NCI-H774 (cell line): ENCODE data around the gene SNED1.

Experiments
- DNase-seq: peaks from one replicate; lab custom pipeline; 2025; lab: John Stamatoyannopoulos, UW

Gene SNED1

DNA sequence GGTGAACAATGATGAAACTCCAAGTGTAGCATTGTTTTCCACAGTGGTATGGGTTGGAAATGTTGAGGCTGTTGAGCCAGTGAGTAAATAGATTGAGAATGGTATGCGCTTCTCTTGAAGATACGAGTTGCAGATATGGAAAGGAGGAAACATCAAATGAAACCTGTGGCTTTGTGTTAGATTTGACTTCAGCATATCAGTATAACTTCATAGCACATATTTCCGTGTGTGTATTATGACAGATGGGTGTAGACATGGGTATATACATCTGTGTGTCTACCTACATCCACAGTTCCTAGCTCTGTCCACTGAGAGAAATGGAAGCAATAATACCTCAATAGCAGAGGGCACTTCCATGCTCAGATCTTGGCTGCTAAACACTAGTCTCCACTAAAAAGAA lies 8.0 kb downstream of the SNED1 start:
- DNase-seq, result no peak

DNA sequence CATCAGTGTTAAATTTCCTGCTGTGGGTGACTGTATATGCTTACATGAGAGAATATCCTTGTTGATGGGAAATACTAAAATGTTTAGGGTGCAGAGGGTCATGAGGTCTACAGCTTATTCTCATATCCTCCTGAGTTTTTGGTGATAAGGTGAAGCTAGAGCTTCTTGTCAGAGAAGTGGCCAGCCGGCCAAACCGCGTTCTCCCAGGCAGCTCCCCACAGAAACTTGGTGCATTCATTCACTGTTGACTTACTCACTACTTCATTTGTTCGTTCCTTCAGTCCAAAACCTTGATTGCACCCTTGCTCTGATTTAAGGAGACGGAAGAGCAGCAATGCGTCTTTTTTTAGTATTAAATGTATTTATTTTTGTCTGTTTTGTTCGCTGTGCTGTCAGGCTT lies 8.7 kb downstream of the SNED1 start:
- DNase-seq, result no peak

DNA sequence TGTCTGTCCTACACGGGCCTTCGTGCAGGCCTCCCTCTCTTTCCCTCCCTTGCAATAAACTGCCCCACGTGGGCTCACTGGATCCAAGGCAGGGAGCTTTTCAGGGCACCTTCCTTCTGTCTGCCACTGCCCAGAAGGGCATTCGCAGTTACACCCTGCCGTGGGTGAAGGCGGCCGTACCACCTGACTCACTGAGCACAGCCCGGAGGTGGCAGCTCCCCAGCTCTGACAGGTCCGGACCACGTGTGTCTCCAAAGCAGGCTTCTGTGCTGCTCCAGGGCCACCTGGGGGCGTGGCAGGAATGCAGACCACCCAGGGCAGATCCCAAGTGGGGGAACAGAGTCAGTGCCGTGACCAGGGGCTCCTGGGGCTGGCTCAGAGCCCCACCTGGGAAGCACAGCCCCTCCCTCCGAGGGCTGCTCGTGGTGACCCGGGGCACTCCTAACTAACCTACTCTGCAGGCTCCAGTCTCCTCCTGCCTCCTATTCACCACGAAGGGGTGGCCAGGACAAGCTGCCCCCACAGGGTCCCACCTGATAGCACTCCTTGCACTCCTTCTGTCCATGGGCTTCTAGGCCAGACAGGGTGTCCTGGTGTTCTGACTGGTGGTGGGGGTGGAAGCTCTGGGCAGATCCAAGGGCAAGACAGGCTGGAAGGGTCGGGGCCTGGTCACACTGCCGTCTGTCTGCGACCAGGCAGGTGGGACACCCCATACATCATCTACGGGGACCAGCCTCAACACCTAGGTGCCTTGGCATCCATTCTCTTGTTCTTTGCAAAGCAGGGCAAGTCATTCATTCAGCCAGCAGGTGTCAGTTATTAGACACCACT lies 9.7 kb downstream of the SNED1 start:
- DNase-seq, result no peak

DNA sequence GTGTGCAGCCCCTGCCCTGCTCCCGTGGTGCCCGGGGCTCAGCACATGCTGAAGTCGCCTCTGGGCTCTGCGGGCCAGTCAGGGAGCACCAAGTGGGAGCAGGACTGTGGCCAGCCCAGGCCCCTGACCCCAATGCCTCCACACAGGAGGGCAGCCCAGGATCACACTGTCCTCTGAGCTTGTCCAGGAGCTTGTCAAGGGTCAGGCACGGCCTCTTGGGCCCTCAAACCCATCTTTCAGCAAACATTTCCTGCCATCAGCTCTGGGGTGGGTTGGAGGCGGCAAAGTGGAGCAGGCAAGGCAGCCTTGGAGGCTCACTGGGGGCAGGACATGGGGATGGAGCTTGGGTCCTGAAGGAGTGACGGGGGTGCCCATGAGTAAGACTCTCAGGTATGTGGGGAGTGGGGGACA lies 10.3 kb downstream of the SNED1 start:
- DNase-seq, result no peak

DNA sequence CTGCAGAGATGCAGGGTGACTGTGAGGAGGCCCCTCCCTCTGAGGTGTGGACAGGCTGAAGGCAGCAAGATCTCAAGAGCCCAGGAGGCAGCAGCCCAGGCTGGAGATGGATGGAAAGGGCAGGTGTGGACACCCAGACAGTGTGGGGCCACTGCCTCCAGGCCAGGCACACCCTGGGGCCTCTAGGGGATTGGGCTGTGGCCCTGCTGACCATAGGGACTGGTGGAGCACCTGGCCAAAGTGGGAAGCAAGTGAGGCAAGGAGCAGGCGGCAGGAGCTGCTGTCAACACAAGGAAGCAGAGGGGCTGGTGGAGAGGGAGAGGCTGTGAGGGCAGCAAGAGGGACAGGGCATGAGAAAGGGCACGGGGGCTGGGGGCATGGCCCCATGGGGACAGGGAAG lies 10.8 kb downstream of the SNED1 start:
- no peak for DNase-seq

DNA sequence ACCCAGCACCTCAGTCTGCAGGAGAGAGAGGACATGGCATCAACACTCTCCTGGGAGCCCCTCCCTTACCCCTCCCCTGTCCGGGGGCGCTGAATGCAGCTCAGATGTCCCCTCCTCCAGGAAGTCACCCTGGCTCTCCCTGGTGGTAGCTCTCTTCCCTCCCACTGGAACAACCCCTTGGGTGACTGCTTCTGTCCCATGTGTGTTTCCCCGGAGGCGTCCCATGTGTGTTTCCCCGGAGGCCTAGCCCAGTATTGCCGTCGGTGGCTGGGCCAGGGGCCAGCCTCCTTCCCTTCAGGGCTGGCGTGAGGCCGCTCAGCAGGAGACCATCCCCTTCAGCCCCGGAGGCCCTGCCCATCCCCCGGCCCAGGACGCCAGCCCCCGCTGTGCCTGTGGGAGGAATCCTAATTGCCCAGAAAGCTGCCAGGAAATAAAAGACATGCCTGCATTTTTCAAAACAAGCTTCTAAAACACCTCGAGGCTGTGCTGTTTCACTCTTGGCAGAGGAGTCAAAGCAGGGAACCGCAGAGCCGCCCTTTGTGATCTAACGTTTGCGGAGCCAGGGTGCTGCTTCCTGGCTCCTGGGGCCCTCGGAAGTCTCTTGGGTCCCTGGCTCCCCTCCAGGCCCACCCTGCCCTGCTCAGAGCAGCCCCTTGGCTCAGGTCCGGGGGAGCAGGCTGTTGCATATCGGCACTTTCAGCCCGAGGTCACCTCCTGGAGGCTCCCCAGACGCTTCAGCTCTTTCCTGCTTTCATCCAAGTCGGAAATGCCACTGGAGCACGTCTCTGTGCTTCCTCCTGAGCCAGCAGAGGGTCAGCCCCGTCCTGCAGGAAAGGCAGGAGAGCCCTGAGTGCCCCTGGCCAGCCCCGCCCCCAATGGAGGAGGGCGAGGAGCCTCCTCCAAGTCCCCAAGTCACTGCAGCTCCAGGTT lies 11.4 kb downstream of the SNED1 start:
- no peak for DNase-seq

DNA sequence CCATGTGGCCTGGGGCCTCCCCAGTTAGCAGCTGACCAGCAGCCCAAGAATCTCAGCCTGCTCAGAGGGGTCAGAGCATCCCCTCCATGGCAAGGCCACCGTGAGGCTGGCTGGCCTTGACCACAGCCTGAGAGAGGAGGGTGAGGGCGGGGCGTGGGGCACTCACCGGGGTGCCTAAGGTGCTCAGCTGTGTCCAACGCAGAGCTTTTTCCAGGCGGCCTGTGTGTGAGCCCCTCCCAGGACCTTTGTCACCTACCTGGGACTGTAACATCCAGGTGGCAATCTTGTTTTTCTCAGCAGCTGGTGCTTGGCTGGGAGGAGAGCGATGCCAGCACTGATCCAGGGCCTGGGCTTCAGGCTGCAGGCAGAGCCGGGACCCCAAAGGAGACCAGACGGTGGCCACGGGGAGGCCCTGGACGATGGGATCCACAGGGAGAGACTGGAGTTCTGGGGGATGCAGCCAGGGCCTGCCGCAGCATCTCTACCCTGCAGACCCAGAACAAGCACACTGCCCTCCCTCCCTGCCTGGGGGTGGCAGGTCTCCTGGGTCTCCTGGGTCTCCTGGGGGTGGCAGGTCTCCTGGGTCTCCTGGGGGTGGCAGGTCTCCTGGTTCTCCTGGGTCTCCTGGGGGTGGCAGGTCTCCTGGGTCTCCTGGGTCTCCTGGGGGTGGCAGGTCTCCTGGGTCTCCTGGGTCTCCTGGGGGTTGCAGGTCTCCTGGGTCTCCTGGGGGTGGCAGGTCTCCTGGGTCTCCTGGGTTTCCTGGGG lies 12.3 kb downstream of the SNED1 start:
- DNase-seq, result no peak

DNA sequence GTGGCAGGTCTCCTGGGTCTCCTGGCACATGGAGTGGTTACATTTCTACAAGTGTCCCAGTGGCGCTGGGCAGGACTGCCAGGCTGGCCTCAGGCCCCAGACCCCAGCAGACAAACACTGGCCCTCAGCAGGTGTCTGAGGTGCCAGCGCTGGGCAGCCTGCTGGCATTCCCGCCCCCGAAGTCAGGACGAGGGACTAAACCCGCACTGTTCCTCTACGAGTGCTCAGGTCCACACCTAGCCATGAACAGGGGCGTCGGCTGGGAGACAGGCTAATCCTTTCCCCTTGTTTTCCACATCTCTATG lies 12.8 kb downstream of the SNED1 start:
- DNase-seq, result no peak

DNA sequence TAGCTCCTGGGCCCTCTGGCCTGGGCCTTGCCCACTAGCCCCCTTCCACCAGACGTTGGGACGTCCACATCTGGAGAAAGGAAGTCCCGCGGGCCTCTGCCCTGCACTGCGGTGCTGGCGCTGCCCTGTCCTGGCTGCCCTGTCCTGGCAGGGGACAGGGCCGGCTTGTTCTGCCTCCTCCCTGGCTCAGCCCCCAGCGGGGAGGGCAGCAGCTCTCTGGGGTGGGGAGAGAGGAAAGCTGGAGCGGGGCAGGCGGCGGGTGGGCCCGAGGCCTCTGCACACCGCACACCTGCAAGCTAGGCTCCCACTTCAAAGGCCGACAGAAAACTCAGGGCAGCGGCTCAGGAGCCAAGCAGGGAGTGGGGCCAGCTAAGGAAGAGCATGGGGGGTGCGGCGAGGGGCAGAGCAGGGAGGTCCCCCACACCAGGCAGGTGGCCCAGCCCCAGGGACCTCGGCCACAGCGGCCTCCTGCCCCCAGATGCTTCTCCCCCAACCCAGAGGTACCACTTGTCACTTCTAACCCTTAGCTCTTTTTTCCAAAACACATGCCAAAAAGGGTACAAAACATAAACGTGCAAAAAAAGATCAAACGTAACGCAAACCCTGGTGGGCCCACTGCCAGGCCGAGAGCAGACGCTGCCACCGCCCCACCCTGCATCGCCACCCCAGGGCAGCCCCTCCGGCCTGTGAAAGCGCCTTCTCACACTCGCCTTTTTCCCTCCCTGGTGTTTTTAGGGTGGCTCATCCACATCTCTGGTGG lies 13.5 kb downstream of the SNED1 start:
- no peak for DNase-seq

DNA sequence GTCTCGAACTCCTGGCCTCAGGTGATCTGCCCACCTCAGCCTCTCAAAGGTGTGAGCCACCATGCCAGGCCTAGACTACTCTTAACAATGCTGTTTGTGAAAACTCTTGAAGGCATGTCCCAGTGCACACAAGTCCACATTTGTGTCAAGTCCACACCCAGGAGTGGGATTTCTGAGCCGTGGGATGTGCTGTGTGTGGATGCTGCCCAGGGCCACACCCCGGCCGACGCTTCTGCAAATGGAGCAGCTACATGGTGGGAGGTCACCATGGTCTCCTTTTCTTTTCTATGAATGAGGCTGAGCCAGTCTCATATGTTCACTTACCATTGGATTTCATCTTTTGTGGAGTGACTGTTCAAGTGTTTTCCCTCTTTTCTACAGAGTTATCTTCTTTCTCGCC lies 15.8 kb downstream of the SNED1 start:
- no peak for DNase-seq

DNA sequence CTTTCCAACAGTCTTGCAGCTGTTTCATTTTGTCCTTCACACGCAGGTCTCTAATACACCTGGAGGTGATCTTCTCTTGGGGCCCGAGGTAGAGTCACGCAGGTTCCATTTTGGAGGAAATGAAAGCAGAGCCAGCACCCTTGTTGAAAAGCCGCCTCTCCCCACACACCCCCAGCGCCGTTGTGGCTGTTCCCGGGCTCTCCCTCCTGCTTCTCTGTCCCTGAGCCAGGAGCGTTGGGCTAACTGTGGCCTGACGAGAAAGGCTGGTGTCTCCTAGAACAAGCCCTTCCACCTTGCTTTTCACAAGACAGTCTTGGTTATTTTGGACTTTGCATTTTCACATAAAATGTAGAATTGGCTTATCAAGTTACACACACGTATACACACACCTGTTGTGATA lies 16.3 kb downstream of the SNED1 start:
- DNase-seq, result no peak

DNA sequence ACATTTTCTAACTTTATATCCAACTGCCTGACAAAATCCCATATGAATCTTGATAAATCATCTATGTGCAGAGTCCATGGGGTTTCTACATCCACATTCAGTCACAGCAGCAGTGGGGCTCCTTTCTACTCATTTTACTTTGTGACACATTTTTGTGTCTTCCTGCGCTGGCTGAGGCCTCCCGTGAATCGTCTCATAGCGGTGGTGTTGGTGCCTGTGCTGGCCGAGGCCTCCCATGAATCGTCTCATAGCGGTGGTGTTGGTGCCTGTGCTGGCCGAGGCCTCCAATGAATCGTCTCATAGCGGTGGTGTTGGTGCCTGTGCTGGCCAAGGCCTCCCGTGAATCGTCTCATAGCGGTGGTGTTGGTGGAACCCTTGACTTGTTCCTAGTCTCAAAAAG lies 17.0 kb downstream of the SNED1 start:
- DNase-seq, result no peak

DNA sequence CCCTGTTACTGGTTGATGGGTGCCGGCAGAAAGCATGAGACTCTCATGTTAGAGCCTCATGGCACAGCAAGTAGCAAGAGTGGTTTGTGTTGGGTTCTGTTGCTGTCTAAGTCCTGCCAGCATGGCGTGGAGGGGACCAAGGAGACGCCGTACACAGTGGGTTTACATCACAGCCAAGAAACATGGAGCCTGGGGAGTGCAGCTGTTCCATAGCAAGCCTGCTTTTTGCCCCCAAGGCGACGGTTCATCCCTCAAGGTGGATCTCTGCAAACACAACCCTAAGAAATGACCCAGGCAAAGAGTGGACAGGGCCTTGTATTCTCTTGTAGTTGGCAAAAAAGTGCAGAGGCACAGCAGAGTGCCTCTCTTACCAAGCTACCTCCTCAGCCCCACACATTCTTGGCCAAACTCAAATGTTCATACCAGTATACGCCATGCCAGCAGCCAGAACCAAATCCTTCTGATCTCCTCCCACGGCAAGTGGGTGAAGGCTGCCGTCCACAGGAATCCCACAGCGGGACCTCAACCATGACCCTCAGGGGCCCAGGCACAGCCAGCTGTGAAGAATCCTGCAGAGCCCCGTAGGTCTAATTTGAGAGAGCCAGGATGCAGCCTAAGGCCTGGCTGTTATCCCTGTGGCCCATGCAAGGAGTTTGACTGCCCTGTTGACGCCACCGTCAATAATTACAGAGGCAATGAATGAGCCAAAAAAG lies 19.0 kb downstream of the SNED1 start:
- no peak for DNase-seq

DNA sequence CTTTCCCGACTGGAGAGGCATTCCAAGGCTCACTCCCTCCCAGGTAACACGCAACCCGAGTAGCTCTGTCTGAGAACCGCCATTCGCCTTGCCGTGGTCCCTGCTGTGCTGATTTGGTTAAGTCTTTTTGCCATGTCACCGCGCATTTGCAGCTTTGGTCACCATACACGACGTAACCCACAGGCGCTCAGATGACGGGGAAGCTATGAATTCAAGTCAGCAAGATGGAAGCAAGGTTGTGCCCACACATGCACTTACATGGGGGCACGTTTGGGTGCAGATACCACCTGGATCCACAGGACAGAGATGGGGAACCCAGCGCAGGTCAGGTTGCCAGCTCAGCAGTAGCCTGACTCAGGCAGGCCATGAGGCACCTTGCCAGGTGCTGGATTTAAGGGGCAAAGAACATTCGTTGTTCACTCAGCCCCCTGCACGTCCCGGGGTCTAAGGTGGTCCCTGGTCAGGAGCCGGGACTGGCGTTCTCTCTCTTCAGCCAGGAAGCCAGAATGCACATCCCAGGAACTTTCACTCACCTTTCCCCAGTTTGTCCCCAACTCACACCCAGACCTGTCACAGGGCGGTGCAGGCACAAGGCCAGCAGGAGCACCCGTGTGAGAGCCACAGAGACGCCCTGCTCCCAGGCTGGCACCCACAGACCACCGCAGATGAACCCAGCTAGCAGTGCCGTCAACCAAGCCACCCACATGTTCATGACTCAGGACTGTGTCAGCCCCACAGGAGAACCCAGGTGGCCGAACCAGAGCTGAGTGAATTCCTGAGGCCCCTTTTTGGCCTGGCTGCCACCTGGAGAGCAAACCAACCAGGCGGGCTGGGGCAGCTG lies 19.9 kb downstream of the SNED1 start:
- no peak for DNase-seq

DNA sequence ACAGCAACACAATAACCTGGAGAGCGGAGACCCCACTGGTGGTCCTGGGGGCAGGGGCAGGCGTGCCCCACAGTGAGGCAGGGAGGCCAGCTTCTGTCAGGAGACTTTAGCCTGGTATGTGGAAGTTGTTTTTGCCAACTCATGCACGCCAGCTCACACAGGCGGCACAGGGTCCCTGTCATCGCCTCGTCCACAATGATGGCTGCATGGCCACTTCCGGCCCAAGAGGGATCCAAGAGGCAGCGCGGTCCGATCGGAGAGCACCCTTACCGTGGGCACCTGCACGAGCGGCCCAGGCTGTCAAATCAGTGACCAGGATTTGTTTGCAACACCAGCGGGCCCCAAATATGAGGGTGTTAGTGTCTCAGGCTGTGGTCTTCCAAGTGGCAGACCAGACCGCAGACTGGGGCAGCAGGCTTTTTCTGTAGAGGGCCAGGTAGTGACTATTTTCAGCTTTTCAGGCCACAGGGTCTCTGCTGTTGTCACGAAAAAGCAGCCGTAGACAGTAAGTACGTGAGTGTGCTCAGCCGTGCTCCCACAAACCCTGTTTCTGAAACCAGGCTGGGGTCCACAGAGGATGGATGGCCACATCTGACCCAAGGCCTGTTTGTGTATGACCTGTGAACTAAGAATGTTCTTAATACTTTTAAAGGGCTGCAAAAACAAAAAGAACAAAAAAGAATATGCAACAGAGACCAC lies 21.2 kb downstream of the SNED1 start:
- no peak for DNase-seq

DNA sequence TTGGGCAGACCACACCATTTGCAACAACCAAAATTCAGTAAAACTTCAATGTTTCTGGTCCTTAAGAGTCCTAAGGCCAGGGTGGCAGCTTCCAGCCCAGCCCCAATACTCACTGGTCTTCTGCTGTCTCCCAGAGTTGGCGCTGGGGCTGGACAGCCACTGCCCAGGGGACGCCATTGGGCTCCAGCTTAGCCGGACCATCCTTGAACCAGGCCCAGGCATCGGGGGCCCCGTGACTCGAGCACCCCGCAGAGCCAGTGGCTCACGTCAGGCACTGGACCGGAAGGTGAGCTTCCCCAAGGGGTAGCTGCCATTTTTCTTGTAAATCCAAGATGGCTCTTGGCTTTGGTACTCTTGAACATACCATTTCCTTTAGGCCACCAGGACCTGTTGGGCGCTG lies 21.8 kb downstream of the SNED1 start:
- DNase-seq, result no peak

DNA sequence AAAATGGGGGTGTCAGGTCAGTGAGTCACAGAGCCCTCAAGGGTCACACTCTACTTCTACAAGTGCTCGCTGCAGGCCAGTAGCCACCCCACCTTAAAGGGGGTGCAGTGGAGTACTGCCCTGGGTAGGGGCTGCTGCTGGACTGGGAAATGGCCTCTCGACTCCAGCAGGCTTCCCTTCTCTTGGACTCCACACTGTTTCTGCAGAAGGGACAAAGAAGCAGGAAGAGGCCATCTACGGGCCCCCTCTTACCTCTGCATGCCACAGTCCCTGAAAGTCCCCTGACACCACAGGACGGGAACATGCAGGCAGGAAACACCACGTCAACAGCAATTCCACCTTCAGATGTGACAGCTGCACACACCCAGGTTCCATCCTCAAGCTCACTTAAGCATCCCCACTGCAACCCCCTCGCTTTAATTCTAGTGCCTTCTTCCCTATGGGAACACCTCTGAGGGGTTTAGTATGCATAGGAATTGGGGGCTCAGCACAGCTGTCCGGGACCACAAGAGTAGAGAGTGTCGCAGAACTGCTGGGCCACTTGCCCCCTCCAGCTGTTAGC lies 22.3 kb downstream of the SNED1 start:
- DNase-seq, result no peak

DNA sequence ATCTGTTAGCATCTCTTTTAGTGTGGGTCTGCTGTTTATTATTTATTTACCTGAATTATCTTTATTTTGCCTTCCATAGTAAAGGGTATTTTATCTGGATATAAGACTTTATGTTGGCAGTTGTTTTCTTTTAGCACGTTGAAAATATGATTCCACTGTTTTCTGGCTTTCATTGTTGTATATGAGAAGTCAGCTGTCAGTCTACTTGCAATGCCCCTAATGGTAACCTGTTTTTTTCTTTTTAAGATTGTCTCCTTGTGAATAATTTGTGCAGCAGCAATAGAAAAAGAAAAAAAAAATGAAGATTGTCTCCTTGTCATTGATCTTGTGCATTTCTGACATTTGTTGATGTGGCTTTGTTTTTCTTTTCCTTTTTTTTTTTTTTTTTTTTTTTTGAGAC lies 27.2 kb downstream of the SNED1 start:
- DNase-seq, result no peak

DNA sequence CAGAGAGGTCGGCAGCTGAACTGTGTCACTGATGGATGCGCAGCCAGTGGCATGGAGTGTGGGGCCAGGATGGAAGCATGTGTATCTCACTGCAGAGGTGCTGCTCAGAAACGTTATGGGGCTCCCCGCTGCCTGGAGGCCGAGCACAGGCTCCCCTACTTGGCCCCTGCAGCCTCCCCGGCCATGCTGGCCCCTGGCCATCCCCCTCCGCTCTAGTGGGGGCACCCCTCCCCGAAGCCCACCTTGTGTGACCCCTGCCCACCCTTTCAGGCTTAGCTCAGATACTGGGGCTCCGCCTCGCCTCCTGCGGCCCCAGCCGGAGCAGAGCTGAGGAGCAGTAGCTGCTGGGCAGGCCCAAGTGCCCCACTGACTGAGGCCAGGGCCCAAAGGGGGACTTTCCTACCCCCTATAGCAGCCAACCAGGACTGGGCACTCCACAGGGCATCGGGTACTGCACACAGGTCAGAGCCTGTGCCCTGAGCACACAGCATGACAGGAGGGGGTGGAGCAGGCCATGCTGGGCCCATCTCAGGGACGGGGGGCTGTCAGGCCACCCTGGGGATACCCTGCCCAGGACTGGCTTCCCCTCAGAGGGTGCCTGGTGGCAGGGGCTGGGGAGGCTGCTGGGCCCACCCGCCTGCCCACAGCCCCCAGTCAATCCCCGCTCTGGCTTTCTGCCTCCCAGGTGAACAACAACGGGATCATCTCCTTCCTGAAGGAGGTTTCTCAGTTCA lies 31.3 kb downstream of the SNED1 start:
- no peak for DNase-seq
